ENCODE results near the gene ZBTB46. TPM values are rescaled to one million over a fixed set of nuclear protein-coding genes. Genes with fewer than 3 reads are reported as not detected.

Gene ZBTB46
- total RNA-seq, 1 experiment from 2014 or later: 27.1 TPM

GRCh38 chr20:63748934-63749270, 82.2 kb downstream of the ZBTB46 start:
- H3K79me2 ChIP-seq (ENCODE audit: insufficient read depth, low read length): no peaks in the 10 kb centered on the region
- no peak overlapping the region for H2BK20ac ChIP-seq (ENCODE audit: low read depth, low read length, poor library complexity, severe bottlenecking)
- Mint-ChIP-seq H3K27ac (peak overlapping the region in 2 of 3 experiments; percentile 57 to 58; a peak in 3 of 7 replicates), H3K27me3 (ENCODE audit: low read depth) (no peaks in the 10 kb centered on the region), H3K4me1 (peaks cover 11 to 19% of the 10 kb centered on the region in 2 experiments), H3K9me3 (no peaks in the 10 kb centered on the region), H3K36me3 (ENCODE audit: insufficient read depth in 1 of 3, low read depth in 3 of 3) (peaks cover 0 to 8% (median 5%) of the 10 kb centered on the region in 3 experiments; a peak in 3 of 7 replicates), H3K4me3 (no peak overlapping the region)
- H3K79me1 ChIP-seq (ENCODE audit: insufficient read depth, low read depth, low read length, poor library complexity, severe bottlenecking): no peaks in the 10 kb centered on the region
- no peak overlapping the region for H4K5ac ChIP-seq (ENCODE audit: insufficient read length, low read depth, low read length)
- H2AK5ac ChIP-seq (ENCODE audit: insufficient read length, low read length): no peak overlapping the region
- no peak overlapping the region for H3K56ac ChIP-seq (ENCODE audit: insufficient read length, low read depth, low read length)
- H2BK5ac ChIP-seq (ENCODE audit: insufficient read length, low read length): no peak overlapping the region
- H3K27ac ChIP-seq (ENCODE audit: insufficient read length, low read depth, low read length): no peak overlapping the region
- WGBS (ENCODE audit: extremely low coverage, insufficient read length, low lambda C conversion rate): no CpG with 5 or more reads among the region's 11 CpGs
- no peak overlapping the region for H4K91ac ChIP-seq (ENCODE audit: insufficient read length, low read depth, low read length)
- no peaks in the 10 kb centered on the region for H3K23me2 ChIP-seq (ENCODE audit: insufficient read length, low read depth, low read length, poor library complexity, severe bottlenecking)
- H3K9me3 ChIP-seq (ENCODE audit: control insufficient read depth, low read depth, low read length): no peaks in the 10 kb centered on the region
- no peak overlapping the region for H2BK12ac ChIP-seq (ENCODE audit: insufficient read length, low read depth, low read length)
- H3K23ac ChIP-seq (ENCODE audit: insufficient read length, low read depth, low read length): no peak overlapping the region
- TF ChIP-seq CTCF (conservative IDR thresholded peaks at IDR 0.05): no peak
- H2BK120ac ChIP-seq (ENCODE audit: low read depth, low read length, poor library complexity, severe bottlenecking): no peak overlapping the region
- H2AFZ ChIP-seq (ENCODE audit: low read length): no peak overlapping the region
- no peak overlapping the region for H2BK15ac ChIP-seq (ENCODE audit: low read depth, low read length)
- no peaks in the 10 kb centered on the region; the same call in 1 of the 2 replicates for H3K4me1 ChIP-seq (ENCODE audit: insufficient read depth, low read length)
- H4K8ac ChIP-seq (replicated peaks; ENCODE audit: insufficient read length, low read depth, low read length): no peak overlapping the region
- no peaks in the 10 kb centered on the region for H3K27me3 ChIP-seq (ENCODE audit: insufficient read depth, low read length)
- H4K20me1 ChIP-seq (ENCODE audit: control insufficient read depth, insufficient read depth, insufficient read length): no peaks in the 10 kb centered on the region
- no peak overlapping the region for H3K4ac ChIP-seq (ENCODE audit: low read depth, low read length)
- H3K14ac ChIP-seq (ENCODE audit: insufficient read depth, low read length): no peak overlapping the region; the same call in 1 of the 2 replicates
- no peak overlapping the region for H3T11ph ChIP-seq (ENCODE audit: low read length)
- no peak overlapping the region for H3K4me2 ChIP-seq (ENCODE audit: insufficient read depth, insufficient read length, low read length)
- DNase-seq: no peak
- no peak overlapping the region for H3K18ac ChIP-seq (ENCODE audit: insufficient read length, low read depth, low read length)
- no peak overlapping the region for H3K9ac ChIP-seq (ENCODE audit: extremely low read depth, insufficient read length, low read length)
